Activated CD4-positive, CD25-positive, alpha-beta regulatory T cell (primary cell): ENCODE measurements around the gene HPCAL1.

ENCODE experiments used
- DNase-seq, 4 experiments: peaks; one replicate each; lab custom pipeline; 2025; lab: John Stamatoyannopoulos, UW

HPCAL1 gene

DNA sequence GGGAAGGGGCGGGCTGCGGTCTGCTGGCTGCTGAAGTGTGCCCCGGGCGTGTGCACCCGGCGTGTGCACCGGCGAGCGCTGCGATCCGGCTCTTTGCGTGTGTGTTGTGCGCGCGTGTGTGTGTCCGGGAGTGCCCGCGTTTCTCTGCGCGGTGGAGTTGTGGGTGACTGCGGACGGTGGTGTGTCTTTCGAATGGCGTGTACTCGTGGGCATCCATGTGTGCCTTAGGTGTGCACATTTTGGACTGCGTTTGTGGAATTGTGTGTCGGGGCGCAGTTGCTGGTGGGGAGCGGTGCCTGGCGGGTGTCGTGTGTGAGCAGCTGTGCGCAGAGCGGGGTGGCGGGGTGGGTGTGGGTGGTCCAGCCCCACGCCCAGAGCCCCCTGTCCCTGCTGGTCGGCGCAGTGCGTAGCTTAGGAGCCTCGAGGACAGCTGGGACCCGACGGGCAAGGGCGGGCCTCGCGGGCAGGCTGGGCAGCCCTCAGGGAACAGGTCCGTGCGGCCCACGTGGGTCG is 533 bp downstream of the HPCAL1 start:
- no peak for DNase-seq

- DNase-seq = peak in 2 of 4 experiments; percentile 19 to 35
Measured at GRCh38 chr2:10303694-10304378, 1.1 kb downstream of the HPCAL1 start.

- DNase-seq = no peak
Measured at GRCh38 chr2:10304458-10305253, 2.0 kb downstream of the HPCAL1 start.

GRCh38 chr2:10305254-10305635 is 2.5 kb downstream of the HPCAL1 start:
- no peak for DNase-seq

DNA sequence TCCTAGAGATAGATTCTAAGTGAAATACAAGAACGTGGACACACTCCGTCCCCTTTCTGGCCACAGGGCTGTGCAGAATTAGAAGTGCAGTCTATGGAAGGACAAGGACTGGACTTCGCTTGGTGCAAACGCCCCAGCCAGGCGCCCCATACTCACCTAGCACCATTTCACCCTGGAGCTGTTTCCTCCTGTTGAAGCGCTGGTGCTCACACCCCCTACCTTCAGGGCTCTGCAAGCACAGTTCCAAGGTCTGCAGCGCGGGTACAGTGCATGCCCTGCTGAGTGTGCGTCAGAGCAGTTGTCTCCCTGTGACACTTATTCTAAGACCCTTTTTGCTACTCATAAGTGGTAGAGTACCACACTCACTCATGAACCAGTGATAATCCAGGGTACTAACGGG is 3.0 kb downstream of the HPCAL1 start:
- DNase-seq = peak in 1 of 4 experiments; percentile 20

DNA sequence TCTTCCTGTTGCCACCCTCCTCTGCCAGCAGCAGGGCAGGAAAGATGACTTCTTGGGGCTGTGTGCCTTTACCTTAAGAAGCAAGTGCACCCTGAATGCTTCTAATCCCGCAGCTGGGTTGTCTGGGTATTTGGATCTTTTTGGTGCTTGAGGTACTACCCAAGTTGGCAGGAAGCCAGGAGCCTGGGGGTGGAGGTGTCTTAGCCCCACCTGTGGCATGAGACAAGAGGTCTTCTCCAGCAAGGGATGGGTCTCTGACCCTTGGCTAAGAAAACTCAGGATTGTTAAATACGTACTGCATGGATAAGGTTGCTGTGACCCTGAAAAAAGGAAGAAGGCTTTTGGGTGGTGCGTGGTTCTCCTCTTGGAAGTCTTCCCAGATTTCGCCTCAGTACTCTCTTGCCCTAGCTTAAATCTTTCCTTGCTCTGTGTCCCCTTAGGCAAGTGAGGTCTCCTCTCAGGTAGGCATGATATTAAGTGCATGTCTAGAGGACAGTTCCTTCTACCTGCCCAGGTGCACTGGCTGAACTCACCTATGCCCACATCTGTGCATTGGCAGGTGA is 4.3 kb downstream of the HPCAL1 start:
- no peak for DNase-seq

GRCh38 chr2:10307561-10308156 is 5.0 kb downstream of the HPCAL1 start:
- no peak for DNase-seq

DNA sequence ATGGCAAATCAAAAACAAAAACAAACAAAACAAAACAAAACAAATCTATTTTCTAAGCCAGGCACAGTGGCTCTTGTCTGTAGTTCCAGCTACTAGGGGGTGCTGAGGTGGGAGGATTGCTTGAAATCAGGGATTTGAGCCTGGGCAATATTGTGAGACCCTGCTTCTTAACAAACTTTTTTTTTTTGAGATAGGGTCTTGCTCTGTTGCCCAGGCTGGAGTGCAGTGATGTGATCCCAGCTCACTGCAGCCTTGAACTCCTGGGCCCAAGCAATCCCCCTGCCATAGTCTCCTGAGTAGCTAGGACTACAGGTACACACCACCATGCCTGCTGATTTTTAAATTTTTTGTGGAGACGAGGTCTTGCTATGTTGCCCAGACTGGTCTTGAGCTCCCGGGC is 6.2 kb downstream of the HPCAL1 start:
- DNase-seq = no peak

- no peak for DNase-seq
Measured at GRCh38 chr2:10309286-10309685, 6.6 kb downstream of the HPCAL1 start.

DNA sequence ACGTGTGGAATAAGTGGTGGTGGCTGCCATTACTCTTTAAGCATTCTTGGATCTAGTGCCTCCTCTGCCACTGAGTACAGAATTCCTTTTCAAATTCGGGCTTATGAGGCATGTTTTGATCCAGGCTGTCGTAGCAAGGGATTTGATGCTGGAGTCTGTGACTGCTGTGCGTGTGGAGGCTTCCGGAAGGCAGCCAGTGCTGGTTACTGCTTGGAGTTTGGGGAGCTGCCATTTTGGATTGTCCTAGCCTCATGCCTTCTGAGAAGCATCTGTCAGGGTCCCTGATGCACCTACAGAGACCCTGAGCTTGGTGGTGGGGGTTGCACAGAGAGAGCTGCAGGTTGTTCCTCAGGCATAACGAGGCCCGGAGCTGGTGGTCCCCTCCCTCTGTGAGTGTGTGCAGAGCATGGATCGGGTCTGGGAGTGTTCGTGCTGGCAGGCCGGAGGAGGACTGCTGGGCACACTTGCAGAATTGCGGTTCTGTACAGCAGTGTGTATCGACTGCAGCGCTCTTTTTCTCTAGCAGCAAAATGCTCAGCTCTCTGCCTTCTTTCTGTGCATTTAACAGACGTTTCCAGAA is 7.7 kb downstream of the HPCAL1 start:
- DNase-seq = no peak

- DNase-seq = no peak
Measured at GRCh38 chr2:10311736-10312135, 9.0 kb downstream of the HPCAL1 start.

DNA sequence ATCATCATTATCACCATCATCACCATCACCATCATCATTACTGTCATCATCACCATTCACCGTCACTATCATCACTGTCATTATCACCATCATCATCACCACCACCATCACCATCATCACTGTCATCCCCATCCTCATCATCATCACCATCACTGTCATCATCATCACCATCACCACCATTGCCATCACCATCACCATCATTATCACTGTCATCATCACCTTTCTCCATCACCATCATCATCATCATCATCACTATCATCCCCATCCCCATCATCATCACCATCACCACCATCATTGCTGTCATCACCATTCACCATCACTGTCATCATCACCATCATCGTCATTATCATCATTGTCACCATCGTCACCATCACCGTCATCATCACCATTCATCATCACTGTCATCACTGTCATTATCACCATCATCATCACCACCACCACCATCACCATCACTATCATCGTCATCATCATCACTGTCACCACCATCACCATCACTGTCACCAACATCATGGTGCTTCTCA is 9.8 kb downstream of the HPCAL1 start:
- DNase-seq = no peak

DNA sequence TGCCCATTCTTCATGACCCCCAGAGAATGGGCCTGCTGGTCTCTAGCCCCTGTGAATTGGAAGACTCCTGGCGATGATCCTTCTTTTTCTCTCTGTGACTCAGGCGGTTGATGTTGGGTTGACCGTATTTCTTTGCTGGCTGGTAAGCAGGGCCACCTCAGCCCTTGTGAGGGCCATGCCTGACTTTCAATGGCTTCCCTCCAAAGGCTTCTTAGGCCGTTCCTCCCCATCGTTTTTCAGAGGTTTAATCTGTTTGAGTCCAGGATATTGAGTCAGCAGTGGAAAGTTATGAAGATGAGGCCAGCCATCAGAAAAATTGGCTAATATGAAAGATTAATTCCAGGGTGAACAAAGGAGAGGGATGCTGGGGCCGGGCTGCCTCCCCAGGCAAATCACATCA is 13.6 kb downstream of the HPCAL1 start:
- no peak for DNase-seq

GRCh38 chr2:10316860-10317259 is 14.2 kb downstream of the HPCAL1 start:
- DNase-seq = no peak

GRCh38 chr2:10317646-10318045 is 14.9 kb downstream of the HPCAL1 start:
- DNase-seq = no peak

- no peak for DNase-seq
Measured at GRCh38 chr2:10318345-10318744, 15.6 kb downstream of the HPCAL1 start.

- no peak for DNase-seq
Measured at GRCh38 chr2:10319892-10320574, 17.3 kb downstream of the HPCAL1 start.

GRCh38 chr2:10320575-10320931 is 17.8 kb downstream of the HPCAL1 start:
- DNase-seq = no peak

DNA sequence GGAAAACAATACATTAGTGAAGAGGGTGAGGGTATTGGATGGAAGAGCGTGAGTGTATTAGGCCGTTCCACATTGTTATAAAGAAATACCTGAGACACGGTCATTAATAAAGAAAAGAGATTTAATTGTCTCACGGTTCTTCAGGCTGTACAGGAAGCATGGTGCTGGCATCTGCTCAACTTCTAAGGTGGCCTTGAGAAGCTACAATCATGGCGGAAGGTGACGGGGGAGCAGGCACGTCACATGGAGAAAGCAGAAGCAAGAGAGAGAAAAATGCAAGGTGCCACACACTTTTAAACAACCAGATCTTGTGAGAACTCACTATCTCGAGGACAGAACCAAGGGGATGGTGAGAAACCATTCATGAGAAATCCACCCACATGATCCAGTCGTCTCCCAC is 18.2 kb downstream of the HPCAL1 start:
- DNase-seq = no peak

DNA sequence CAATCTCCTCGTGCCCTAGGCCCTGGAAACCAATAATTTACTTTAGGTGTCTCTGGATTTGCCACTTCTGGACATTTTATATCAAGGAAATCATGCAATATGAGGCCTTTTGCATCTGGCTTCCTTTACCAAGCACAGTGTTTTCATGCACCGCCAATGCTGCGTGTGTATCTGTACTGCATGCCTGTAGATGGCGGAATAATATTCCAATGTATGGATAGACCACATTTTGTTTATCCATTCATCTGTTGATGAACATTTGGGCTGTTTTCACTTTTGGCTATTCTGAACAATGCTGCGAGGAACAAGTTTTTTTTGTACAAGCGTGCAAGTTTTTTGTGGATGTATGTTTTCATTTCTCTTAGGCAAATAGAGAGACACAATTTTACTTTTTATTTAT is 18.9 kb downstream of the HPCAL1 start:
- no peak for DNase-seq

DNA sequence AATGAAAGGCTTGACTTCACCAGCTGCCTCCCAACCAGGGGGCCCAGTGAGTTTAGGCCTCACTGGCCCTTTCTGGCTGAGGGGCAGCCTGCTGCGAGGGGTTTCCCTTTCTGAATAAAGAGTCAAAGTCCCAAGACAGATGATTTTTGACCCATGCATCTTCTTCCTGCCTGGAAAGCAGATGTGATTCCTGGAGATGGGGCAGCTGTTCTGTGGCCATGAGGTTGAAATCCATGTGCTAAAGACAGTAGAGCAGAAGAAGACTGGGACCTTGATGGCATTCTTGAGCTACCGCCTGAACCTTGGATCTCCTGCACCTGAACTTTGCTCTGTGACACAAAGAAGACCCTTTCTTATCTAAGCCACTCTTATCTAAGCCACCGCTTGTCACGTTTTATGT is 19.8 kb downstream of the HPCAL1 start:
- DNase-seq = no peak

DNA sequence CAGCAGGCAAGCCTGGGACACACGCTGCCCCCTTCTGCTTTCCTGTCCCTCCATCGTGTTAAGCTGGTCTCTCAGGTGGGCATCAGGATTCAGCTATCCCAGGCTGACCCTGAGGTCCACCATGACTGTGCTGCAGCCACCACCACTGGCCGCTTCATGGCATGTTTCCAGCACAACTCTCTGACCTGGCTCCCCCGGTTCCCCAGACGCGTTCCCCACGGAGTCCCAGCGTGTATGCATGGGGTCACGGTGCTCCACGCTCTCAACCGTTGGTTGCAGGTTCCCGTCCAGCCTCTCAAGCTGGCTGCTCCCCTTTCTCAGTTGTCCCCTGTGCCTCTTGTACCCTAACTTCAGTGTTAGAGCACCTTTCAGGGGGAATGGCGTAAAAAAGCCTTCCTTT is 20.3 kb downstream of the HPCAL1 start:
- DNase-seq = no peak
